Liver (tissue), 9 donors: Measurements from ENCODE around the gene PSMB11. TPM values are rescaled to one million over a fixed set of nuclear protein-coding genes. Genes with fewer than 3 reads are reported as not detected.

Experiments used
- DNase-seq: peaks from one replicate; pipeline ENCODE4 v3.0.0-alpha.2; 2017; ENCODE audit warnings: low spot score
- H3K27ac ChIP-seq, 2 donors: one replicate each; pipeline ENCODE4 v1.7.0; 2013; ENCODE audit warnings: inconsistent platforms in 2 of 2, low read length in 2 of 2, control low read depth in 1 of 2, low read depth in 1 of 2, mild to moderate bottlenecking in 1 of 2
- H3K27me3 ChIP-seq, 4 donors: one replicate each; pipeline versions ENCODE4 v1.6.1 to v1.7.0; 2013; ENCODE audit warnings: low read length in 3 of 4, inconsistent platforms in 1 of 4, mild to moderate bottlenecking in 1 of 4, moderate library complexity in 1 of 4; ENCODE audit not compliant: control insufficient read depth in 4 of 4, insufficient read depth in 4 of 4
- H3K36me3 ChIP-seq, 4 donors: one replicate each; pipeline versions ENCODE4 v1.6.1 to v1.7.0; 2013; ENCODE audit warnings: low read length in 3 of 4, mild to moderate bottlenecking in 3 of 4, low read depth in 1 of 4, moderate library complexity in 1 of 4; ENCODE audit not compliant: control insufficient read depth in 4 of 4, insufficient read depth in 3 of 4
- H3K4me1 ChIP-seq, 4 donors: one replicate each; pipeline versions ENCODE4 v1.6.1 to v1.7.0; 2013; ENCODE audit warnings: low read length in 3 of 4, mild to moderate bottlenecking in 3 of 4, moderate library complexity in 1 of 4; ENCODE audit not compliant: control insufficient read depth in 4 of 4, insufficient read depth in 4 of 4
- H3K4me3 ChIP-seq, 3 donors: one replicate each; pipeline versions ENCODE4 v1.6.1 to v1.7.0; 2013; ENCODE audit warnings: low read length in 3 of 3, control low read depth in 1 of 3, low read depth in 1 of 3, mild to moderate bottlenecking in 1 of 3
- H3K9ac ChIP-seq, 2 donors: one replicate each; pipeline ENCODE4 v1.7.0; 2013; ENCODE audit warnings: low read length in 2 of 2, mild to moderate bottlenecking in 2 of 2, moderate library complexity in 2 of 2, control low read depth in 1 of 2, low read depth in 1 of 2
- H3K9me3 ChIP-seq, 4 donors: one replicate each; pipeline versions ENCODE4 v1.6.1 to v1.7.0; 2013; ENCODE audit warnings: low read length in 3 of 4; ENCODE audit not compliant: control insufficient read depth in 4 of 4
- EGR1 ChIP-seq, 2 donors: IDR thresholded peaks; 2 replicates each; pipeline ENCODE4 v1.6.1; 2016 to 2018; ENCODE audit warnings: antibody characterized with exemption in 2 of 2, low read depth in 2 of 2
- FOXA1 ChIP-seq: IDR thresholded peaks from 2 replicates; pipeline ENCODE4 v1.6.1; 2016; ENCODE audit warnings: antibody characterized with exemption
- GABPA ChIP-seq, 2 donors: IDR thresholded peaks in 1 of 2; conservative IDR thresholded peaks in 1 of 2; 2 replicates each; pipeline ENCODE4 v1.6.1; 2016; ENCODE audit warnings: antibody characterized with exemption in 2 of 2, mild to moderate bottlenecking in 1 of 2, moderate library complexity in 1 of 2
- HNF4A ChIP-seq, 2 donors: conservative IDR thresholded peaks; 2 replicates each; pipeline ENCODE4 v1.6.1; 2016; ENCODE audit warnings: antibody characterized with exemption in 2 of 2, mild to moderate bottlenecking in 2 of 2
- HNF4G ChIP-seq: IDR thresholded peaks from 2 replicates; pipeline ENCODE4 v1.6.1; 2016; ENCODE audit warnings: antibody characterized with exemption
- JUND ChIP-seq, 2 donors: IDR thresholded peaks; 2 replicates each; pipeline ENCODE4 v1.6.1; 2016; ENCODE audit warnings: antibody characterized with exemption in 2 of 2
- NR2F2 ChIP-seq: IDR thresholded peaks from 2 replicates; pipeline ENCODE4 v1.6.1; 2016; ENCODE audit warnings: antibody characterized with exemption
- RAD21 ChIP-seq, 2 donors: IDR thresholded peaks; 2 replicates each; pipeline ENCODE4 v1.6.1; 2016; ENCODE audit warnings: antibody characterized with exemption in 2 of 2, mild to moderate bottlenecking in 2 of 2
- RXRA ChIP-seq, 2 donors: IDR thresholded peaks; 2 replicates each; pipeline ENCODE4 v1.6.1; 2017 to 2018; ENCODE audit warnings: antibody characterized with exemption in 2 of 2, mild to moderate bottlenecking in 1 of 2
- SP1 ChIP-seq: IDR thresholded peaks from 2 replicates; pipeline ENCODE4 v1.6.1; 2018; ENCODE audit warnings: antibody characterized with exemption, mild to moderate bottlenecking
- WGBS: extraction: QIAGEN DNeasy Blood & Tissue Kit; methylation state at CpG from one replicate; pipeline ENCODE4 v1.1.7; 2013; 5-methylcytosine and 5-hydroxymethylcytosine counted together
- polyA plus RNA-seq, 2 donors: library from polyadenylated mRNA; stranded (reverse) in 1 of 2; unstranded in 1 of 2; fragments of 200-250 nt in 1 of 2; fragments of >200 nt in 1 of 2; fragmentation: Nextera tagmentation in 1 of 2; extraction: Ambion mirVana in 1 of 2; gene quantifications; one replicate each; pipeline versions ENCODE4 v1.2.1 to v1.2.3, GENCODE V29; 2013 to 2015
- total RNA-seq, 2 donors: library from RNA; depleted of rRNA; stranded (reverse); fragments of >200 nt; gene quantifications; one replicate each; pipeline ENCODE4 v1.2.3, GENCODE V29; 2014
- TF ChIP-seq, protein P1 (sequence below): IDR thresholded peaks from 2 replicates; pipeline ENCODE4 v1.6.1; 2016; ENCODE audit warnings: antibody characterized with exemption
- TF ChIP-seq, protein P2 (sequence below): IDR thresholded peaks from 2 replicates; pipeline ENCODE4 v1.6.1; 2016; ENCODE audit warnings: antibody characterized with exemption, mild to moderate bottlenecking
- TF ChIP-seq, protein P3 (sequence below): IDR thresholded peaks from 2 replicates; pipeline ENCODE4 v1.6.1; 2016; ENCODE audit warnings: antibody characterized with exemption
- TF ChIP-seq, protein P4 (sequence below): IDR thresholded peaks from 2 replicates; pipeline ENCODE4 v1.6.1; 2016; ENCODE audit warnings: antibody characterized with exemption
- donor health status: healthy.
- donor health status: healthy.
- donor health status: healthy.
- donor health status: healthy.
- donor health status: healthy.

PSMB11 gene
- total and polyA plus RNA-seq, 4 donors = not detected

DNA sequence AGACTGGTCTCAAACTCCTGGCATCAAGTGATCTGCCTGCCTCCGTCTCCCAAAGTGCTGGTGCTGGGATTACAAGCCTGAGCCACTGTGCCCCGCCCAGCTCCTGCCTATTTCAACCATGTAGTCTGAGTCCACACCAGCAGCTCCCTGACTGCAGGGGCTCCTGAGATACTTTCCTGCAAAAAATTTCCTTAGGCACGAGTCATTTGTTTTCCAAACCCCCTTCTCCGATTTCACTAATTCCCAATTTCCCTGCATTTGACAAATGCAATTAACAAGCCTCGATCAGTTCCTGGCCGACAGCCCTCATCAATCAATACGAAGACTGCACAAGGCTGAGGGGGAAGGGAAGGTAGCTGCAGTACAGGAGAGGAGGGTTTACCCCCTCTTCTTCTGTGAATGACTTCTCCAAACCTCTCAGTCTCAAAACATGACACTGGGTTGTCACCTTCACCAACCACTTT lies 17.4 kb upstream of the PSMB11 start:
- Histone ChIP-seq H3K4me1 (peaks cover 0 to 2% (median 0%) of the 10 kb centered on the region in 4 donors), H3K36me3 (peaks cover 5 to 28% (median 12%) of the 10 kb centered on the region in 4 donors), H3K4me3 (no peak overlapping the region), H3K27ac (no peak overlapping the region), H3K9me3 (no peaks in the 10 kb centered on the region), H3K9ac (no peak overlapping the region), H3K27me3 (no peaks in the 10 kb centered on the region)
- DNase-seq = no peak
- WGBS = 68% methylated on average over 7 of the region's 7 CpGs
- TF ChIP-seq EGR1 (IDR thresholded peaks at IDR 0.05; ENCODE audit: low read depth in 2 of 2) (no peak), SP1 (no peak), GABPA (IDR thresholded peaks at IDR 0.05 in 1 of 2, conservative IDR thresholded peaks at IDR 0.05 in 1 of 2) (no peak), RXRA (IDR thresholded peaks at IDR 0.05) (no peak), FOXA1 (no peak), JUND (IDR thresholded peaks at IDR 0.05) (no peak), RAD21 (IDR thresholded peaks at IDR 0.05) (no peak), HNF4G (no peak), NR2F2 (no peak)
- TF ChIP-seq, protein P1, sequence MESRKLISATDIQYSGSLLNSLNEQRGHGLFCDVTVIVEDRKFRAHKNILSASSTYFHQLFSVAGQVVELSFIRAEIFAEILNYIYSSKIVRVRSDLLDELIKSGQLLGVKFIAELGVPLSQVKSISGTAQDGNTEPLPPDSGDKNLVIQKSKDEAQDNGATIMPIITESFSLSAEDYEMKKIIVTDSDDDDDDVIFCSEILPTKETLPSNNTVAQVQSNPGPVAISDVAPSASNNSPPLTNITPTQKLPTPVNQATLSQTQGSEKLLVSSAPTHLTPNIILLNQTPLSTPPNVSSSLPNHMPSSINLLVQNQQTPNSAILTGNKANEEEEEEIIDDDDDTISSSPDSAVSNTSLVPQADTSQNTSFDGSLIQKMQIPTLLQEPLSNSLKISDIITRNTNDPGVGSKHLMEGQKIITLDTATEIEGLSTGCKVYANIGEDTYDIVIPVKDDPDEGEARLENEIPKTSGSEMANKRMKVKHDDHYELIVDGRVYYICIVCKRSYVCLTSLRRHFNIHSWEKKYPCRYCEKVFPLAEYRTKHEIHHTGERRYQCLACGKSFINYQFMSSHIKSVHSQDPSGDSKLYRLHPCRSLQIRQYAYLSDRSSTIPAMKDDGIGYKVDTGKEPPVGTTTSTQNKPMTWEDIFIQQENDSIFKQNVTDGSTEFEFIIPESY = no peak
- TF ChIP-seq, protein P2, sequence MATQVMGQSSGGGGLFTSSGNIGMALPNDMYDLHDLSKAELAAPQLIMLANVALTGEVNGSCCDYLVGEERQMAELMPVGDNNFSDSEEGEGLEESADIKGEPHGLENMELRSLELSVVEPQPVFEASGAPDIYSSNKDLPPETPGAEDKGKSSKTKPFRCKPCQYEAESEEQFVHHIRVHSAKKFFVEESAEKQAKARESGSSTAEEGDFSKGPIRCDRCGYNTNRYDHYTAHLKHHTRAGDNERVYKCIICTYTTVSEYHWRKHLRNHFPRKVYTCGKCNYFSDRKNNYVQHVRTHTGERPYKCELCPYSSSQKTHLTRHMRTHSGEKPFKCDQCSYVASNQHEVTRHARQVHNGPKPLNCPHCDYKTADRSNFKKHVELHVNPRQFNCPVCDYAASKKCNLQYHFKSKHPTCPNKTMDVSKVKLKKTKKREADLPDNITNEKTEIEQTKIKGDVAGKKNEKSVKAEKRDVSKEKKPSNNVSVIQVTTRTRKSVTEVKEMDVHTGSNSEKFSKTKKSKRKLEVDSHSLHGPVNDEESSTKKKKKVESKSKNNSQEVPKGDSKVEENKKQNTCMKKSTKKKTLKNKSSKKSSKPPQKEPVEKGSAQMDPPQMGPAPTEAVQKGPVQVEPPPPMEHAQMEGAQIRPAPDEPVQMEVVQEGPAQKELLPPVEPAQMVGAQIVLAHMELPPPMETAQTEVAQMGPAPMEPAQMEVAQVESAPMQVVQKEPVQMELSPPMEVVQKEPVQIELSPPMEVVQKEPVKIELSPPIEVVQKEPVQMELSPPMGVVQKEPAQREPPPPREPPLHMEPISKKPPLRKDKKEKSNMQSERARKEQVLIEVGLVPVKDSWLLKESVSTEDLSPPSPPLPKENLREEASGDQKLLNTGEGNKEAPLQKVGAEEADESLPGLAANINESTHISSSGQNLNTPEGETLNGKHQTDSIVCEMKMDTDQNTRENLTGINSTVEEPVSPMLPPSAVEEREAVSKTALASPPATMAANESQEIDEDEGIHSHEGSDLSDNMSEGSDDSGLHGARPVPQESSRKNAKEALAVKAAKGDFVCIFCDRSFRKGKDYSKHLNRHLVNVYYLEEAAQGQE = no peak
- TF ChIP-seq, protein P3, sequence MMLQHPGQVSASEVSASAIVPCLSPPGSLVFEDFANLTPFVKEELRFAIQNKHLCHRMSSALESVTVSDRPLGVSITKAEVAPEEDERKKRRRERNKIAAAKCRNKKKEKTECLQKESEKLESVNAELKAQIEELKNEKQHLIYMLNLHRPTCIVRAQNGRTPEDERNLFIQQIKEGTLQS = no peak
- TF ChIP-seq, protein P4, sequence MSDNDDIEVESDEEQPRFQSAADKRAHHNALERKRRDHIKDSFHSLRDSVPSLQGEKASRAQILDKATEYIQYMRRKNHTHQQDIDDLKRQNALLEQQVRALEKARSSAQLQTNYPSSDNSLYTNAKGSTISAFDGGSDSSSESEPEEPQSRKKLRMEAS = no peak

DNA sequence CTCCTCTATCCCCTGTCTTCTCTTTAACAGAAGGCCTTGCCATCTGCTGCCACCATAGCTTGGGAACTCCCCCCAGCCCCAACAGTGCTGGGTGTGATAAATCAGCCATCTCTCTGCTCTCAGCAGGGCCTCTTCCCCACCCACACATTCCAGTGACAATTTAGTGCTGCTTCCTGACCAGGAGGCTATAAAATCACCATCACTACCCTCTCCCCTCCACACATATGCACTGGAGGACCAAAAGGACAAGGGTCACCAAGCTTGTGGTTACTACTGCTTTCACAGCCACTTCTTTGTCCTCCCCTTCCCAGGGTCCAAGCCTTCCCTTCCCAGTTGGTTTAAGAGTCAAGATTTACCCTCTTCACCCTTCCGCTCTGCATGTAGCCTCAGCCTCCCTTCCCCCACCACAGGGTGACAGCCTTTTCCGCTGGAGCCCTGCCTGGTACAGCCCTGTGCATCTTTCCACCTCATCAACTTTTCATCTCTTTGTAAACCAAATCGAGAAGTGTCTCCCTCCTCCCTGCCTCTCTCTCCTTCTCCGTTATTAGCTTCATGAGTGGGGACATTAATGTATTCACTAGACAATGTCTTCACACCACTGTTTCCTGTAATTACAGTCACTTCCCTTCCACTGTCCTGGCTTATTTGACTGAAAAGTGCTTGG lies 16.7 kb upstream of the PSMB11 start:
- Histone ChIP-seq H3K36me3 (peaks cover 5 to 28% (median 12%) of the 10 kb centered on the region in 4 donors), H3K27me3 (no peaks in the 10 kb centered on the region), H3K9me3 (no peaks in the 10 kb centered on the region), H3K4me3 (no peak overlapping the region), H3K27ac (no peak overlapping the region), H3K4me1 (peaks cover 0 to 2% (median 0%) of the 10 kb centered on the region in 4 donors), H3K9ac (no peak overlapping the region)
- WGBS = 82% methylated on average over 4 of the region's 4 CpGs
- no peak for TF ChIP-seq HNF4A (conservative IDR thresholded peaks at IDR 0.05)
- TF ChIP-seq, protein P3 = no peak
- DNase-seq = no peak
